Breast epithelium (tissue), 3 donors: ENCODE results near the gene CDC42SE1.

Source experiments
- POLR2A ChIP-seq: fragments of 450-650 bp; IDR thresholded peaks from one replicate; pipeline ENCODE4 v1.6.1; 2016; ENCODE audit warnings: antibody characterized with exemption, mild to moderate bottlenecking, moderate library complexity
- POLR2AphosphoS5 ChIP-seq, 3 donors: sonication (generic); formaldehyde crosslinking; IDR thresholded peaks; one replicate each; pipeline ENCODE4 v1.6.1; 2017; ENCODE audit warnings: antibody characterized with exemption in 3 of 3
- TF ChIP-seq, protein P1 (sequence below), 3 donors: fragments of 450-650 bp; IDR thresholded peaks; one replicate each; pipeline ENCODE4 v1.5.1; 2016 to 2017; ENCODE audit warnings: antibody characterized with exemption in 3 of 3, mild to moderate bottlenecking in 3 of 3, moderate library complexity in 3 of 3

GRCh38 chr1:151085953-151086559, 26.6 kb upstream of the CDC42SE1 start:
- TF ChIP-seq POLR2AphosphoS5 (IDR thresholded peaks at IDR 0.05) (no peak), POLR2A (no peak)
- TF ChIP-seq, protein P1, sequence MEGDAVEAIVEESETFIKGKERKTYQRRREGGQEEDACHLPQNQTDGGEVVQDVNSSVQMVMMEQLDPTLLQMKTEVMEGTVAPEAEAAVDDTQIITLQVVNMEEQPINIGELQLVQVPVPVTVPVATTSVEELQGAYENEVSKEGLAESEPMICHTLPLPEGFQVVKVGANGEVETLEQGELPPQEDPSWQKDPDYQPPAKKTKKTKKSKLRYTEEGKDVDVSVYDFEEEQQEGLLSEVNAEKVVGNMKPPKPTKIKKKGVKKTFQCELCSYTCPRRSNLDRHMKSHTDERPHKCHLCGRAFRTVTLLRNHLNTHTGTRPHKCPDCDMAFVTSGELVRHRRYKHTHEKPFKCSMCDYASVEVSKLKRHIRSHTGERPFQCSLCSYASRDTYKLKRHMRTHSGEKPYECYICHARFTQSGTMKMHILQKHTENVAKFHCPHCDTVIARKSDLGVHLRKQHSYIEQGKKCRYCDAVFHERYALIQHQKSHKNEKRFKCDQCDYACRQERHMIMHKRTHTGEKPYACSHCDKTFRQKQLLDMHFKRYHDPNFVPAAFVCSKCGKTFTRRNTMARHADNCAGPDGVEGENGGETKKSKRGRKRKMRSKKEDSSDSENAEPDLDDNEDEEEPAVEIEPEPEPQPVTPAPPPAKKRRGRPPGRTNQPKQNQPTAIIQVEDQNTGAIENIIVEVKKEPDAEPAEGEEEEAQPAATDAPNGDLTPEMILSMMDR (IDR thresholded peaks at IDR 0.05) = no peak
